Activated naive CD4-positive, alpha-beta T cell treated with anti-CD3 and anti-CD28 coated beads, Interleukin-2, amount 10 ng/mL, durations not matched to agents 7 days and 5 days (primary cell): ENCODE measurements around the gene OR4C6.

Experiments
- CTCF ChIA-PET: fragments of 350-600 bp; sonication (Branson Sonifier 250); formaldehyde crosslinking; loops from one replicate; lab custom pipeline; 2021; ENCODE audit warnings: antibody characterized with exemption; lab: Charles Lee
- DNase-seq: peaks from one replicate; pipeline ENCODE4 v3.0.0-alpha.2; 2020
- H3K27ac Mint-ChIP-seq: one replicate; pipeline ENCODE4 v1.8.0; 2021; ENCODE audit warnings: mild to moderate bottlenecking, moderate library complexity, mixed read lengths
- H3K27me3 Mint-ChIP-seq: one replicate; pipeline ENCODE4 v1.8.0; 2021; ENCODE audit warnings: mild to moderate bottlenecking, mixed read lengths
- H3K36me3 Mint-ChIP-seq: one replicate; pipeline ENCODE4 v1.8.0; 2021; ENCODE audit warnings: mixed read lengths
- H3K4me1 Mint-ChIP-seq: one replicate; pipeline ENCODE4 v1.8.0; 2021; ENCODE audit warnings: mixed read lengths
- H3K4me3 Mint-ChIP-seq: one replicate; pipeline ENCODE4 v1.8.0; 2021; ENCODE audit warnings: mild to moderate bottlenecking, moderate library complexity, mixed read lengths
- H3K9me3 Mint-ChIP-seq: one replicate; pipeline ENCODE4 v1.8.0; 2021; ENCODE audit warnings: mixed read lengths

Gene OR4C6

DNA sequence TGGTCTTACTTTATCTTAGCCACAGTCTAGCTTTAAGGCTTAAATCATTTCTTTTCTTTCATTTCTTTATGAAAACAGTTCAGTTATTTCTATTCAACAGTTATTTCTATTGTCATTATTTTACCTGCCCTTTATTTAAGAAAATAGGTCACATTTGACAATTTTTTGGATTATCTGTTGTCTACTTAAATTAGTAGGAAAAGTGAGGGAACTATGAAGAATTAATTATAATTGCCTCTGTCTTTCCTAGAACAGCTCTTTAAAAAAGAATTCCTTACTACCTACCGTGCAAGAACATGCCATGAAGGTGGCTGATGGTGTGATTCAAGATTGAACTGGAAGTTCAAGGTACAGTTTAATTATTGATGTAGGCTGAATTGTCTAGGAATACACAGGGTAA is at the start of gene OR4C6:
Gene OR4C6 (plus strand): TSS at position 301 of the 400 bp plus-strand sequence. CDS start 2,966 bp downstream, outside the sequence.
- CTCF ChIA-PET = no interaction called here
- Mint-ChIP-seq H3K9me3 (peaks cover 24% of the 10 kb centered on the region), H3K4me1 (no peaks in the 10 kb centered on the region), H3K4me3 (no peak within 1 kb of the TSS), H3K36me3 (no peaks in the 10 kb centered on the region), H3K27me3 (no peaks in the 10 kb centered on the region), H3K27ac (no peak within 1 kb of the TSS)
- DNase-seq = no peak

- no peaks in the 10 kb centered on the region for H3K4me1 Mint-ChIP-seq
- no peak overlapping the region for H3K4me3 Mint-ChIP-seq
- CTCF ChIA-PET = no interaction called here
- peaks cover 2% of the 10 kb centered on the region for H3K36me3 Mint-ChIP-seq
- DNase-seq = no peak
- H3K27me3 Mint-ChIP-seq = no peaks in the 10 kb centered on the region
- H3K9me3 Mint-ChIP-seq = peaks cover 46% of the 10 kb centered on the region
- H3K27ac Mint-ChIP-seq = no peak overlapping the region
Measured at GRCh38 chr11:55624531-55624930, 37.5 kb upstream of the OR4C6 start.

DNA sequence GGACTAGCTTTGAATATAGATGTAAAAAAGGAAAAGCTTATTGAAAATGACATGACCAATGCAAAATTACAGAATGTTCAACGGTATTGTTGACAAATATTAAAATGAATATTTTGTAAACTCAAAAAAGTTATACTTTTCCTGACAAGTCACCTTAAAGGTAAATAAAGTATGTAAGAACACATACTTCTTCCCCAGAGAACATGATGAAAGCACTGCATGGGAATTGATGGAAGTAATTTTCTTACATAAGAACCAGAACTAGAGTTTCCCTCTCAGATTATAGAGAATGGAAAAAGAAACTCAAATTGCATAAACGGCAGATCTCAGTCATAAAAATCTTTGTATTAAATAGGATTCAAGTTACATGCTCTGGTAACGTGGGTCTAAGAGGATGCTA is 27.2 kb upstream of the OR4C6 start, which contains the start of gene OR4P4:
Gene OR4P4 (plus strand): TSS at position 301 of the 400 bp plus-strand sequence.
- Mint-ChIP-seq H3K36me3 (no peaks in the 10 kb centered on the region), H3K9me3 (peaks cover 20% of the 10 kb centered on the region), H3K4me3 (no peak within 1 kb of the TSS), H3K27me3 (no peaks in the 10 kb centered on the region), H3K27ac (no peak within 1 kb of the TSS), H3K4me1 (no peaks in the 10 kb centered on the region)
- CTCF ChIA-PET = no interaction called here
- no peak for DNase-seq

- CTCF ChIA-PET = no interaction called here
- H3K27ac Mint-ChIP-seq = no peak within 1 kb of the TSS
- peaks cover 24% of the 10 kb centered on the region for H3K9me3 Mint-ChIP-seq
- no peaks in the 10 kb centered on the region for H3K27me3 Mint-ChIP-seq
- no peak for DNase-seq
- H3K4me3 Mint-ChIP-seq = no peak within 1 kb of the TSS
- H3K4me1 Mint-ChIP-seq = no peaks in the 10 kb centered on the region
- no peaks in the 10 kb centered on the region for H3K36me3 Mint-ChIP-seq
Measured at GRCh38 chr11:55648027-55648426, 14.0 kb upstream of the OR4C6 start, which contains the start of gene OR4S2. Gene OR4S2 (plus strand): TSS chr11:55648327. CDS start chr11:55650904, 2,577 bp downstream.

- no peak for DNase-seq
- no peaks in the 10 kb centered on the region for H3K36me3 Mint-ChIP-seq
- CTCF ChIA-PET = no interaction called here
Measured at GRCh38 chr11:55652560-55652959, 9.4 kb upstream of the OR4C6 start.

DNA sequence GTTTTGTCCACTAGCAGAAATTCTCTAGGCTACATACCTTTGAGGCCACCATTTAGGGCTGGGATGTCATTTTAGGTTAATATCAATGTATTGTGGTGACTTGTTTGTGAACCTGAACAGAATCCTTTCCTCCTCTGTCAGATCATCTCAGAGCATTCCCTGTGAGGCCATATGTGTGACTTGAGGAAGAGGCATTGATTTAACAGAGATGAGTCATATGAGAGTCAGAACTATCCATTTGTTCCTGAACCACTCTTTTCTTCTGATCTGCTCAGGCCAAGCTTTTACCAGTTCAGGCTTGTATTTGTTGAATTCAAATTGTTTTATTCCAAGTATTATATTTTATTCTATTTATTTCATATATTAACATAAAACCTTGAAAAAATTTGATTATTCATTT is 6.9 kb upstream of the OR4C6 start:
- H3K27ac Mint-ChIP-seq = no peak overlapping the region
- no peaks in the 10 kb centered on the region for H3K27me3 Mint-ChIP-seq
- no peaks in the 10 kb centered on the region for H3K4me1 Mint-ChIP-seq
- no peak overlapping the region for H3K4me3 Mint-ChIP-seq
- CTCF ChIA-PET = no interaction called here
- H3K9me3 Mint-ChIP-seq = peaks cover 20% of the 10 kb centered on the region
- no peaks in the 10 kb centered on the region for H3K36me3 Mint-ChIP-seq
- DNase-seq = no peak

More at GRCh38 chr11:55652560-55652959, 9.4 kb upstream of the OR4C6 start:
- Mint-ChIP-seq H3K9me3 (peaks cover 19% of the 10 kb centered on the region), H3K4me1 (no peaks in the 10 kb centered on the region), H3K4me3 (no peak overlapping the region), H3K27me3 (no peaks in the 10 kb centered on the region), H3K27ac (no peak overlapping the region)

- no peak overlapping the region for H3K4me3 Mint-ChIP-seq
- H3K27me3 Mint-ChIP-seq = no peaks in the 10 kb centered on the region
Measured at GRCh38 chr11:55658031-55658573, 3.9 kb upstream of the OR4C6 start.

DNA sequence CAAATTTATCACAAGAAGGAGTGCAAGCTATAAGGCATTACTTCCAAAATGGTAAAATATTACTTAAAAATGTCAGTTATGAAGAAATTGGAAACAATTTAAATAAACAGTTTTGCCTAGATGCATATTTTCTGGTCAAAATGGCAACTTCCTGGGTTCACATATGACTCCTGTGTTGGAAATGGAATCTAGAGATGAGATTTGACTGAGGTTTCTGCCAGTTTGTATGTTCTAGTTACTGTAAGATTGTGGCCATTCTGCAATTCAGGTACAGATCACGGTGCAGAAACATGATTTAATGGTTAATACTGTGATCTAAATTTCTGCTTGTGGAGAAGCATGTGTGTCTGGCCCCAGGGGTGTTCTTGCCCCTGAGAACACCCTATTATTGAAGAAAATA is 3.4 kb upstream of the OR4C6 start:
- no peaks in the 10 kb centered on the region for H3K4me1 Mint-ChIP-seq
- no peak for DNase-seq
- no peak overlapping the region for H3K27ac Mint-ChIP-seq
- CTCF ChIA-PET = no interaction called here
- H3K27me3 Mint-ChIP-seq = no peaks in the 10 kb centered on the region
- peaks cover 18% of the 10 kb centered on the region for H3K9me3 Mint-ChIP-seq
- no peaks in the 10 kb centered on the region for H3K36me3 Mint-ChIP-seq
- H3K4me3 Mint-ChIP-seq = no peak overlapping the region

More at GRCh38 chr11:55658031-55658573, 3.9 kb upstream of the OR4C6 start:
- H3K27ac Mint-ChIP-seq = no peak overlapping the region
- DNase-seq = no peak
- no peaks in the 10 kb centered on the region for H3K36me3 Mint-ChIP-seq
- no peaks in the 10 kb centered on the region for H3K4me1 Mint-ChIP-seq
- peaks cover 17% of the 10 kb centered on the region for H3K9me3 Mint-ChIP-seq
- CTCF ChIA-PET = no interaction called here

DNA sequence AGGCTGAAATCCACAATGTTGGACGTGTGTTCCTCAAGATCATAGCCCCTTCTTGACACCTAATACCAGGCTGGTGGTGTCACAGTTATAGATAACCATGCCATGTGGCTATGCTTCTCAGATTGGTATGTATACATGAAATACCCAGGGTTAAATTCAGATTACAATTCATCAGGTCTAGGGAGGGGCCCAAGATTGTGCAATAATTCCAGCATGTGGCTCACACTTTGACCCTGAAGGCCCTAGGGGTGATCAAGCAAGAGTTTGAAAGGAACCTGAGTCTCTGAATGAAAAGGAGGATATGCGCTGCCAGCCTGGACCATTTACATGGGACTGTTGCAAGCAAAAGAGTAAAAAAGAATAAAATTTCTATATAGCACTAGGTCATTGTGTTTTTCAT is 7.4 kb downstream of the OR4C6 start:
- Mint-ChIP-seq H3K4me1 (no peaks in the 10 kb centered on the region), H3K36me3 (no peaks in the 10 kb centered on the region), H3K9me3 (peaks cover 11% of the 10 kb centered on the region), H3K27me3 (no peaks in the 10 kb centered on the region), H3K27ac (no peak overlapping the region), H3K4me3 (no peak overlapping the region)
- CTCF ChIA-PET = no interaction called here
- DNase-seq = no peak

GRCh38 chr11:55673860-55674259 is 11.9 kb downstream of the OR4C6 start:
- H3K4me1 Mint-ChIP-seq = no peaks in the 10 kb centered on the region
- no peak for DNase-seq
- CTCF ChIA-PET = no interaction called here
- H3K9me3 Mint-ChIP-seq = peaks cover 3% of the 10 kb centered on the region
- no peaks in the 10 kb centered on the region for H3K27me3 Mint-ChIP-seq
- H3K4me3 Mint-ChIP-seq = no peak overlapping the region
- H3K36me3 Mint-ChIP-seq = no peaks in the 10 kb centered on the region
- H3K27ac Mint-ChIP-seq = no peak overlapping the region

DNA sequence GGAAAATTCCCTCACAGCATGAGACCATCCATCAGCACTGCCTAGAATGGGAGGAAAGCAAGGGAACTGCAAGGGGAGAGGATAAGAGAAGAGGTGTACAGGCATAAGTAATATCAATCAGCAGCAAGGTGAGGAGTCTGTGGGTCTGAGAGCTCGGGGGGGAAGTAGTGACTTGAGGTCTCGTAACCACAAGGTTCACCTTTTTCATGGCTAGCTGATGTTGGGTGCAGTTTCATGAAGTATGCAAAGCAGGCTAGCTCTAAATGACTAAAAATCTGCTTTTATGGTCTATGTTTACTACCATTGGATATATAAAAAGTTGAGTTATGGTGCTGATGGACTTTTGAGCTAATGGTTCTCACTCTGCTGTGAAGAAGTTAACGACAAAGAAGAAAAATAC is 35.8 kb downstream of the OR4C6 start:
- H3K9me3 Mint-ChIP-seq = peaks cover 13% of the 10 kb centered on the region
- no peaks in the 10 kb centered on the region for H3K36me3 Mint-ChIP-seq
- no peaks in the 10 kb centered on the region for H3K4me1 Mint-ChIP-seq
- H3K27ac Mint-ChIP-seq = no peak overlapping the region
- CTCF ChIA-PET = no interaction called here
- no peak overlapping the region for H3K4me3 Mint-ChIP-seq
- no peaks in the 10 kb centered on the region for H3K27me3 Mint-ChIP-seq
- DNase-seq = no peak

DNA sequence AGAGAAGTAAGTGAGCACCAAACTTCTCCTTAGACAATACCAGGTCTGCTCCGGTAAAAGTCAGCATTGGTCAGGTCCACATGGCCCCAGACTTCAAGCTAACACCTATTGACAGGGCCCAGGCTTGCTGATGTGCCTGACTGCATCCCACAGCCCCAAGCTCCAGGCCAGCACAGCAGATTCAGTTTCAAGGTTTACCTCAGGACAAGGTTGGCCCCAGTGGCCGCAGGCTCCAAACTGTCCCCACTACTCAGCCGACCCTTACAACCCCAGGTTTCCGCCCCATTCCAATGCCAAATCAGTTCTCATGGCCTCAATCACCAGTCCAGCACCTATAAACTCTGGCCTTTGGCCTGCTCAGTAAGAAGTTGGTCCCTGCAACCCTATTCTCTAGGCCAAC is 39.4 kb downstream of the OR4C6 start:
- no peaks in the 10 kb centered on the region for H3K27me3 Mint-ChIP-seq
- no peak for DNase-seq
- no peak overlapping the region for H3K4me3 Mint-ChIP-seq
- no peak overlapping the region for H3K27ac Mint-ChIP-seq
- no peaks in the 10 kb centered on the region for H3K36me3 Mint-ChIP-seq
- peaks cover 13% of the 10 kb centered on the region for H3K9me3 Mint-ChIP-seq
- CTCF ChIA-PET = no interaction called here
- no peaks in the 10 kb centered on the region for H3K4me1 Mint-ChIP-seq

DNA sequence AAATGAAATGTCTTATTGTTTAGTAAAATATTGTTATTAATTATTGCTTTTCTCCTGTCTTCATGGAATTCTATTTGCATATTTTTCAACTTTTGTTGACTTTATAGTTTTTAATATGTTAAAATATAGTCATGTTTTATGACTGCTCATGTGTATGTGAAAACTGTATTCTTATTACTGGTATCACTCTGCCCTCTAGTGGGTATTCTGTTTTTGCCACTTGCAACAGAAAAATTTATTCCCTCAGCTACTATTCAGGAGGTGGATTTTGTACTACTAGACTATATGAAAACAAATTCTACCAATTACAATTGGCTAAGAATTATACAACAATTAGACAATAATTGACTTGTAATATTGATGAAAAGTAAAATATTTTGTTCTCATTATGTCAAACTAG is 45.0 kb downstream of the OR4C6 start:
- no peak for DNase-seq

DNA sequence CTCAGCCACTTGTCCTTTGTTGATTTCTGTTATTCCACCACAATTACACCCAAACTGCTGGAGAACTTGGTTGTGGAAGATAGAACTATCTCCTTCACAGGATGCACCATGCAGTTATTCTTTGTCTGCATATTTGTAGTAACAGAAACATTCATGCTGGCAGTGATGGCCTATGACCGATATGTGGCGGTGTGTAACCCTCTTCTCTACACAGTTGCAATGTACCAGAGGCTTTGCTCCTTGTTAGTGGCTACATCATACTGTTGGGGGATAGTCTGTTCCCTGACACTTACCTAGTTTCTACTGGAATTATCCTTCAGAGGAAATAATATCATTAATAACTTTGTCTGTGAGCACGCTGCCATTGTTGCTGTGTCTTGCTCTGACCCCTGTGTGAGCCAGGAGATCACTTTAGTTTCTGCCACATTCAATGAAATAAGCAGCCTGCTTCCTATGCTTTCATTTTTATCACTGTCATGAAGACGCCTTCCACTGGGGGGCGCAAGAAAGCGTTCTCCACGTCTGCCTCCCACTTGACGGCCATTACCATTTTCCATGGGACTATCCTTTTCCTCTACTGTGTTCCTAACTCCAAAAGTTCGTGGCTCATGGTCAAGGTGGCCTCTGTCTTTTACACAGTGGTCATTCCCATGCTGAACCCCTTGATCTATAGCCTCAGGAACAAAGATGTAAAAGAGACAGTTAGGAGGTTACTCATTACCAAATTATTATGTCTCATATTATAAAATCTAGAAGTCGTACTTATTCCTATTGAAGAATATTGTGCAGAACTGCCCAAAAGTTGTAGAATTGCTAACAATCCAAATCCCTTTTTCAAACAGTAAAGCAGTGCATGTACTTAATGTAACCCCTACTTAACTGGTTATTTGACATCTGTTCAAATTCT is 53.2 kb downstream of the OR4C6 start:
- Mint-ChIP-seq H3K36me3 (no peaks in the 10 kb centered on the region), H3K4me1 (no peaks in the 10 kb centered on the region), H3K27me3 (no peaks in the 10 kb centered on the region), H3K9me3 (peaks cover 1% of the 10 kb centered on the region), H3K27ac (no peak overlapping the region), H3K4me3 (no peak overlapping the region)
- DNase-seq = no peak
- CTCF ChIA-PET = no interaction called here

More for the DNA sequence above, 45.0 kb downstream of the OR4C6 start:
- Mint-ChIP-seq H3K27me3 (no peaks in the 10 kb centered on the region), H3K36me3 (no peaks in the 10 kb centered on the region), H3K4me3 (no peak overlapping the region), H3K27ac (no peak overlapping the region), H3K9me3 (peaks cover 4% of the 10 kb centered on the region), H3K4me1 (no peaks in the 10 kb centered on the region)
- CTCF ChIA-PET = no interaction called here
